Activated naive CD4-positive, alpha-beta T cell treated with anti-CD3 and anti-CD28 coated beads, Interleukin-2, amount 10 ng/mL, durations not matched to agents 7 days and 5 days (primary cell): ENCODE measurements around the gene NUP62CL.
"Not testable (repeated sequence)": the region's sequence is repeated elsewhere in the genome, so short reads cannot be mapped to it uniquely, and the experiment has no call there.

Experiments
- CTCF ChIA-PET: fragments of 350-600 bp; sonication (Branson Sonifier 250); formaldehyde crosslinking; loops from one replicate; lab custom pipeline; 2021; ENCODE audit warnings: antibody characterized with exemption; lab: Charles Lee
- DNase-seq: peaks from one replicate; pipeline ENCODE4 v3.0.0-alpha.2; 2020
- H3K27ac Mint-ChIP-seq: one replicate; pipeline ENCODE4 v1.8.0; 2021; ENCODE audit warnings: mild to moderate bottlenecking, moderate library complexity, mixed read lengths
- H3K27me3 Mint-ChIP-seq: one replicate; pipeline ENCODE4 v1.8.0; 2021; ENCODE audit warnings: mild to moderate bottlenecking, mixed read lengths
- H3K36me3 Mint-ChIP-seq: one replicate; pipeline ENCODE4 v1.8.0; 2021; ENCODE audit warnings: mixed read lengths
- H3K4me1 Mint-ChIP-seq: one replicate; pipeline ENCODE4 v1.8.0; 2021; ENCODE audit warnings: mixed read lengths
- H3K4me3 Mint-ChIP-seq: one replicate; pipeline ENCODE4 v1.8.0; 2021; ENCODE audit warnings: mild to moderate bottlenecking, moderate library complexity, mixed read lengths
- H3K9me3 Mint-ChIP-seq: one replicate; pipeline ENCODE4 v1.8.0; 2021; ENCODE audit warnings: mixed read lengths

The NUP62CL gene, protein sequence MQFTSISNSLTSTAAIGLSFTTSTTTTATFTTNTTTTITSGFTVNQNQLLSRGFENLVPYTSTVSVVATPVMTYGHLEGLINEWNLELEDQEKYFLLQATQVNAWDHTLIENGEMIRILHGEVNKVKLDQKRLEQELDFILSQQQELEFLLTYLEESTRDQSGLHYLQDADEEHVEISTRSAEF

GRCh38 chrX:107205770-107206696 lies at the start of gene NUP62CL, which contains the start of gene DNAAF6:
Gene NUP62CL, minus strand, starts transcription at chrX:107206433. Its CDS starts 31,287 bp downstream, at chrX:107175146.
Gene DNAAF6, plus strand, starts transcription at chrX:107206611. Its CDS starts 6,265 bp downstream, at chrX:107212876.
- H3K9me3 Mint-ChIP-seq, result no peaks in the 10 kb centered on the region
- H3K4me3 Mint-ChIP-seq, result peak within 1 kb of the TSS; percentile 86
- DNase-seq, result peak; percentile 78
- peaks cover 9% of the 10 kb centered on the region for H3K4me1 Mint-ChIP-seq
- H3K27ac Mint-ChIP-seq, result peak within 1 kb of the TSS; percentile 11
- H3K27me3 Mint-ChIP-seq, result peaks cover 7% of the 10 kb centered on the region
- CTCF ChIA-PET, result no interaction called here
- no peaks in the 10 kb centered on the region for H3K36me3 Mint-ChIP-seq

DNA sequence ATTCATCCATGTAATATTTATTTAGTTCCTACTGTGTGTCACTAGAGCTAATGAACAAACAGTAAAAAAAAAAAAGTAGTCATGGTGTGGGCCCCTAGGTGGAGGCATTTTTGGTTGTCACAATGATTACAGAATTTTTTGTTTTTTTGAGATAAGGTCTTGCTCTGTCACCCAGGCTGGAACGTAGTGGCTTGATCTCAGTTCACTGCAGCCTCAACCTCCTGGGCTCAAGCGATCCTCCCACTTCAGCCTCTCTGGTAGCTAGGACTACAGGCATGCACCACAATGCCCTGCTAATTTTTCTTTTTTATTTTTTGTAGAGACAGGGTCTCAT lies 22.2 kb upstream of the NUP62CL start:
- Mint-ChIP-seq H3K27ac (no peak overlapping the region), H3K4me3 (no peak overlapping the region), H3K36me3 (no peaks in the 10 kb centered on the region), H3K27me3 (no peaks in the 10 kb centered on the region), H3K9me3 (no peaks in the 10 kb centered on the region), H3K4me1 (no peaks in the 10 kb centered on the region)
- no peak for DNase-seq
- CTCF ChIA-PET, result no interaction called here

DNA sequence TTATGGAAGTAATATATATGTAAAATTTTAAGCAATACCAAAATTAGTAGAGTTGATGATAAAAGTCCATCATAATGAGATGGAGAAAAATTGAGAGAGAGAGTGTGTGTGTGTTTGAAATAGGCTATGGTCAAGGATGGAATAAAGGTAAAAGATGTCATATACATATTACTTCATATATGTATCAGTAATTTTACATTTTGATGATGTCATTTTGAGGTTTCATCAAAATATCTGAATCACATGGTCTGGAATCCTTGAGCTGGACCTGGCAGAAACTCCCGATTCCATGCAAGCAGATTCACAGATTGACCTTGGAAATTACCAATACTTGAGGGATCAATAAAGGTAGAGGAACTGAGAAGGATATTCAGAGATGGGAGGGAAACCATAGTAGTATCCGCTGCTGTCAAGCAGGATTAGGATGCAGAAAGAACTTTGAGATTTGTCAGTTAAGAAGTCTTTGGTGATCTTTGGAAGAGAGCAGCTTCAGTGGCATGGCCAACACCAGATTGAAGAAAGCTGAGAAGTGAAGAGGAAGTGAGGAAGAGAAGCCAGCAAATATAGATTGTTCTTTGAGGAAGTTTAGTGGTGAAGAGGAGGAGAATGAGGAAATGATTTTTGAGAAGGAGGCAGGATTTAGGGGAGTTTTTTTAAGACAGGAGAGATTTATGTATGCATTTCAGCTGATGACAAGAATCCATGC lies 21.7 kb upstream of the NUP62CL start:
- H3K9me3 Mint-ChIP-seq, result no peaks in the 10 kb centered on the region
- no peaks in the 10 kb centered on the region for H3K4me1 Mint-ChIP-seq
- H3K36me3 Mint-ChIP-seq, result no peaks in the 10 kb centered on the region
- no peak overlapping the region for H3K4me3 Mint-ChIP-seq
- H3K27me3 Mint-ChIP-seq, result no peaks in the 10 kb centered on the region
- CTCF ChIA-PET, result no interaction called here
- DNase-seq, result no peak
- H3K27ac Mint-ChIP-seq, result no peak overlapping the region

DNA sequence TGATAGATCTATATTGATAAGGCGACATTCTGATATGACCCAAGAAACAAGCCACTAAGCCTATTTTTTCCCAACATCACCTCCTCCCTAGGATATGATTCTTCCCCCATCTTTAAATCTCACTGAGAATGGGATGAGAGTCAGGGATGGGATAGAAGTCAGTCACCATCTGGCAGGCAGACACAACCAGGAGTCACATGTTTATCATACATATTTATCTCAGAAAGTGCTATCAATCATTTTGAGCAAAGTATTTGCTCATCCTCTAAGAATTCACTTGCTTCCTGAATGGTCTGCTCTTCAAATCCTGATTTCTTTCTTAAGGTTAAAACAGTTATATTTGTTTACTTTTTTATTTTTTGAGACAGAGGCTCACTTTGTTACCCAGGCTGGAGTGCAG lies 20.5 kb upstream of the NUP62CL start:
- Mint-ChIP-seq H3K9me3 (no peaks in the 10 kb centered on the region), H3K4me1 (no peaks in the 10 kb centered on the region), H3K27ac (no peak overlapping the region), H3K4me3 (no peak overlapping the region), H3K36me3 (no peaks in the 10 kb centered on the region), H3K27me3 (no peaks in the 10 kb centered on the region)
- CTCF ChIA-PET, result no interaction called here
- DNase-seq, result no peak

DNA sequence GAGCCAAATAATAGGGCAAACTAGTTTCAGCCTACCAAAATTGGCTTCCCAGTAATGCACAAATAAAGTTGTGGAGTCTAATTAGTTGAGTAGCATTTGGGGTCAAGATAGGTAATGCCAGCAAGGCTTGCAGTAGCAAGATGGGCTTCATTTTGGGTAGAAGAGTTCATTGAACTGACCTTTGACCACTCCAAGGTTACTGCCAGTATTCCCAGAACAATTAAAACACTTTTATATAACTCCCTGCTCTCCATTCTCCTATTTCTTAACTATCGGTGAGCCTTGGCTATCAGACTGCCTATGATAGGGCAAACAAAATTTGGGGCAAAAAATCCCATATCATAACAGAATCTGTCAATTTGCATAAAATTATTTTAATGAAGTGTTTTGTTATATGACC lies 7.2 kb upstream of the NUP62CL start:
- H3K36me3 Mint-ChIP-seq, result no peaks in the 10 kb centered on the region
- no peak overlapping the region for H3K4me3 Mint-ChIP-seq
- no peak for DNase-seq
- CTCF ChIA-PET, result no interaction called here
- no peaks in the 10 kb centered on the region for H3K27me3 Mint-ChIP-seq
- H3K4me1 Mint-ChIP-seq, result no peaks in the 10 kb centered on the region
- no peak overlapping the region for H3K27ac Mint-ChIP-seq
- no peaks in the 10 kb centered on the region for H3K9me3 Mint-ChIP-seq

GRCh38 chrX:107207943-107208342 lies 1.7 kb upstream of the NUP62CL start:
- no peak overlapping the region for H3K27ac Mint-ChIP-seq
- no peak overlapping the region for H3K4me3 Mint-ChIP-seq
- H3K36me3 Mint-ChIP-seq, result no peaks in the 10 kb centered on the region
- no peak for DNase-seq
- CTCF ChIA-PET, result no interaction called here
- peaks cover 7% of the 10 kb centered on the region for H3K27me3 Mint-ChIP-seq
- H3K9me3 Mint-ChIP-seq, result no peaks in the 10 kb centered on the region
- peaks cover 9% of the 10 kb centered on the region for H3K4me1 Mint-ChIP-seq

GRCh38 chrX:107207089-107207488 lies 856 bp upstream of the NUP62CL start:
- CTCF ChIA-PET, result no interaction called here
- Mint-ChIP-seq H3K4me1 (peaks cover 9% of the 10 kb centered on the region), H3K27ac (no peak overlapping the region), H3K27me3 (peaks cover 7% of the 10 kb centered on the region), H3K4me3 (no peak overlapping the region), H3K36me3 (no peaks in the 10 kb centered on the region), H3K9me3 (no peaks in the 10 kb centered on the region)
- DNase-seq, result no peak

DNA sequence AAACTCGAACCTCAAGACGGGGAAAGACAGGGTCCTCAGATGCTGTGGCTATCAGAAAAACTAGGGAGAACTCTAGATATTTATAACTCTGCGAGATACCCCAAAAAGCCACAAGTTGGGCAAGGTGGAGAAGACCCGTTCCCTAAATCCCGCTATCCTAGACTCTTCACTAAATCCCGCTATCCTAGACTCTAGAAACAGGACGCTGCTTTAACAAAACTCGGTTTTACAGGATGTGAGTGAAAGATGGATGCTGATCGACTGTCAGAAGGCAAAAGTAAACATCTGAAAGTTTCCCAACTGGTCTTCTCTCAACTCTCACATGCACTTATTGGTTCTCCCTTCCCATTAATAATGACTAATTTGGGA lies 448 bp upstream of the NUP62CL start:
- peaks cover 7% of the 10 kb centered on the region for H3K27me3 Mint-ChIP-seq
- no peak for DNase-seq
- no peak overlapping the region for H3K27ac Mint-ChIP-seq
- H3K9me3 Mint-ChIP-seq, result no peaks in the 10 kb centered on the region
- peaks cover 9% of the 10 kb centered on the region for H3K4me1 Mint-ChIP-seq
- CTCF ChIA-PET, result no interaction called here
- peak overlapping the region; percentile 86 for H3K4me3 Mint-ChIP-seq
- no peaks in the 10 kb centered on the region for H3K36me3 Mint-ChIP-seq

- no peaks in the 10 kb centered on the region for H3K36me3 Mint-ChIP-seq
- peaks cover 9% of the 10 kb centered on the region for H3K4me1 Mint-ChIP-seq
- DNase-seq, result no peak
- H3K27ac Mint-ChIP-seq, result no peak overlapping the region
- H3K4me3 Mint-ChIP-seq, result no peak overlapping the region
- CTCF ChIA-PET, result no interaction called here
- H3K27me3 Mint-ChIP-seq, result peaks cover 11% of the 10 kb centered on the region
- H3K9me3 Mint-ChIP-seq, result no peaks in the 10 kb centered on the region
Observed at GRCh38 chrX:107204068-107204605, 2.1 kb downstream of the NUP62CL start.

- H3K27ac Mint-ChIP-seq, result no peak overlapping the region
- CTCF ChIA-PET, result no interaction called here
- H3K9me3 Mint-ChIP-seq, result no peaks in the 10 kb centered on the region
- no peak overlapping the region for H3K4me3 Mint-ChIP-seq
- H3K36me3 Mint-ChIP-seq, result no peaks in the 10 kb centered on the region
- no peak for DNase-seq
- peaks cover 4% of the 10 kb centered on the region for H3K27me3 Mint-ChIP-seq
- no peaks in the 10 kb centered on the region for H3K4me1 Mint-ChIP-seq
Observed at GRCh38 chrX:107199491-107199890, 6.7 kb downstream of the NUP62CL start.

- H3K4me3 Mint-ChIP-seq, CTCF ChIA-PET, DNase-seq, H3K36me3 Mint-ChIP-seq, H3K4me1 Mint-ChIP-seq, H3K27me3 Mint-ChIP-seq, H3K9me3 Mint-ChIP-seq, H3K27ac Mint-ChIP-seq: not testable (repeated sequence)
Observed at GRCh38 chrX:107198074-107198473, 8.2 kb downstream of the NUP62CL start.

DNA sequence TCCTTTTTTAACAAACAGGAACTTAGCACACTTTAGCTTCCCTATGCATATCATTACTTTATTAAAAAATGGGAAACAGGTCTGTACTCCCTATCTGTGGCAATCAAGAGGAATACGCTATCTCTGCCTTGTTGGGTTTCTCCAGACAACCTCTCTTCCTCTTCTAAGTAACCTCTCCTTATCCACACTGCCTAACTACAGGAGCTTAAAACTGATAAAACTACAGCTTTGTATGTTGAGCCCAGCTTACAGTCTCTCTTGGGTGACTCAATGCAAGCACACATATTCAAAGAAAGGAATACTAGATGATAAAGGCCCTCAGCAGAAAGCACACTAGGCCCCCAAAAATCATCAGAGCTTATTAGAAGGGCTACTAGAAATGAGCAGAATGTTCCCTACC lies 8.9 kb downstream of the NUP62CL start:
- DNase-seq, result no peak
- H3K27me3 Mint-ChIP-seq, result peaks cover 4% of the 10 kb centered on the region
- no peaks in the 10 kb centered on the region for H3K4me1 Mint-ChIP-seq
- H3K36me3 Mint-ChIP-seq, result no peaks in the 10 kb centered on the region
- CTCF ChIA-PET, result no interaction called here
- no peaks in the 10 kb centered on the region for H3K9me3 Mint-ChIP-seq
- no peak overlapping the region for H3K4me3 Mint-ChIP-seq
- H3K27ac Mint-ChIP-seq, result no peak overlapping the region

GRCh38 chrX:107171369-107172102 lies 34.7 kb downstream of the NUP62CL start:
- Mint-ChIP-seq H3K36me3 (no peaks in the 10 kb centered on the region), H3K9me3 (no peaks in the 10 kb centered on the region), H3K4me1 (no peaks in the 10 kb centered on the region), H3K27me3 (no peaks in the 10 kb centered on the region), H3K4me3 (no peak overlapping the region), H3K27ac (no peak overlapping the region)
- CTCF ChIA-PET, result no interaction called here
- DNase-seq, result no peak

DNA sequence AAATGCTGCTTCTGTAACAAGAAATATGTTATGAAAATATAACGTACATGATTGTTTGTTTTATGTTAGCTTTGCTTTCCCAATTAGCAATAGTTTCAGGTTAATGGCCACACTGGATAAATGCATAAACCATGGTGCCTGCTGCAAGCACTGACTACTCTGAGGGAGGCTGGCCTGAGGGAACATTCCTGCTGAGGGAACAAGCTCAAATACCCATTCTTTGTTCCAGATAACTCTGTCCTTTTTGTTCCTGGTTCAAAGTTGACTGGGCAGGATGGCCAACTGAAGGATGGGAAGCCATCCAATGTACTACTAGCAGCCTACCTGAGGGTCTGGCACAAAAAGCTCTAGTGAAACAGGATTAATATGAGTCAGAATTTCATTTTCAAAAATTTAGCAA lies 37.5 kb downstream of the NUP62CL start:
- Mint-ChIP-seq H3K36me3 (no peaks in the 10 kb centered on the region), H3K27me3 (no peaks in the 10 kb centered on the region), H3K9me3 (no peaks in the 10 kb centered on the region), H3K4me3 (no peak overlapping the region), H3K27ac (no peak overlapping the region), H3K4me1 (no peaks in the 10 kb centered on the region)
- DNase-seq, result no peak
- CTCF ChIA-PET, result no interaction called here
